Pancreas (tissue), 10 donors: ENCODE measurements around the gene CCNT2. TPM values are rescaled to one million over a fixed set of nuclear protein-coding genes. Genes with fewer than 3 reads are reported as not detected.
A peak's percentile ranks its signal among the peaks of the same experiment; 100 is the strongest.

ENCODE experiments used
- ATAC-seq, 4 donors: fragments of 200-7000 bp; cut with Tn5 transposase; one replicate each; pipeline versions ENCODE4 v1.8.0 to v1.9.1; 2020; ENCODE audit warnings: mild to moderate bottlenecking in 4 of 4, moderate library complexity in 4 of 4
- DNase-seq, 6 donors: peaks; one replicate each; pipeline ENCODE4 v3.0.0-alpha.2; 2020
- FAIRE-seq: peaks from 2 replicates; lab custom pipeline; 2012; peaks lifted over from hg19 to GRCh38; lab: Jason Lieb, UNC
- H3K27ac ChIP-seq, 4 donors: fragments of 200-600 bp; sonication (generic); 1 replicate in 3 of 4; 2 replicates in 1 of 4; pipeline versions ENCODE4 v1.5.0 to v1.8.0; 2020
- H3K27me3 ChIP-seq, 4 donors: fragments of 200-600 bp; one replicate each; pipeline ENCODE4 v1.8.0; 2021
- H3K36me3 ChIP-seq, 3 donors: fragments of 200-600 bp; sonication (generic) in 1 of 3; one replicate each; pipeline versions ENCODE4 v1.5.0 to v1.8.0; 2020 to 2021
- H3K4me1 ChIP-seq, 3 donors: fragments of 200-600 bp; one replicate each; pipeline ENCODE4 v1.8.0; 2021
- H3K4me3 ChIP-seq, 4 donors: fragments of 200-600 bp; sonication (generic) in 2 of 4; one replicate each; pipeline versions ENCODE4 v1.5.0 to v1.8.0; 2020 to 2021
- H3K9me3 ChIP-seq, 4 donors: fragments of 200-600 bp; one replicate each; pipeline ENCODE4 v1.8.0; 2021
- CTCF ChIP-seq, 4 donors: fragments of 200-600 bp; sonication (generic) in 3 of 4; IDR thresholded peaks; one replicate each; pipeline versions ENCODE4 v1.5.0 to v1.8.0; 2021; ENCODE audit warnings: antibody characterized with exemption in 4 of 4
- WGBS, 2 donors: extraction: QIAGEN DNeasy Blood & Tissue Kit; methylation state at CpG; one replicate each; pipeline ENCODE4 v1.1.7; 2013; 5-methylcytosine and 5-hydroxymethylcytosine counted together
- intact Hi-C, 3 donors: fragments of 100-400 bp; cut with DNase I; formaldehyde crosslinking; loops; one replicate each; pipeline versions ENCODE4 v1.11.1 to v1.14.2; 2022
- polyA plus RNA-seq, 2 donors: library from polyadenylated mRNA; stranded (reverse); fragments of 200-250 nt; gene quantifications; one replicate each; pipeline ENCODE4 v1.2.3, GENCODE V29; 2013
- total RNA-seq, 6 donors: library from RNA; stranded (reverse); fragmentation: NEBNext Ultra II Directional in 4 of 6; extraction: Animal tissue kit (Norgen Biotek cat#: 25700) in 4 of 6; gene quantifications; one replicate each; pipeline versions ENCODE4 v1.2.1 to v1.2.4, GENCODE V29; 2021 to 2023
- donor health status: healthy with polysubstance abuse.
- donor health status: DM: no; HTN: no; CAD: no; lungs with moderate emphysema.
- donor health status: DM: no; HTN: no; CAD: no.
- donor health status: control.
- donor health status: control.
- donor health status: Bipolar disorder and iron deficiency.
- donor health status: DM: yes; HTN: yes; CAD: no.
- donor health status: DM: no; HTN: no; CAD: no.
- donor health status: DM: no; HTN: no; CAD: no.
- donor health status: DM: yes; HTN: yes; CAD: no.

The CCNT2 gene
- 10 to 100 TPM; 17.2 to 32.6 (median 20.8) TPM for total RNA-seq
- 10 to 100 TPM; 10.9 to 21.9 TPM for polyA plus RNA-seq

GRCh38 chr2:134918526-134919340 is at the start of gene CCNT2:
Gene CCNT2, plus strand, starts transcription at chr2:134918822. Its CDS starts 33 bp downstream, at chr2:134918855.
- ATAC-seq (peak; percentile 87 to 94 (median 89)), DNase-seq (peak; percentile 99 to 100 (median 100)), FAIRE-seq (no peak)
- H3K4me3 ChIP-seq, result peak within 1 kb of the TSS; percentile 62 to 92 (median 88)
- no peak for TF ChIP-seq CTCF (IDR thresholded peaks at IDR 0.05)
- H3K27me3 ChIP-seq, result no peaks in the 10 kb centered on the region
- no peaks in the 10 kb centered on the region for H3K36me3 ChIP-seq
- intact Hi-C loops, result no loop called here
- H3K9me3 ChIP-seq, result no peaks in the 10 kb centered on the region
- WGBS, 2 donors, result 0% methylated on average over 78 to 83 of the region's 83 CpGs
- peaks cover 17 to 35% (median 27%) of the 10 kb centered on the region in 3 donors for H3K4me1 ChIP-seq
- H3K27ac ChIP-seq, result peak within 1 kb of the TSS; percentile 95 to 99 (median 96)

GRCh38 chr2:134869946-134870736 is 48.5 kb upstream of the CCNT2 start:
- no peak for TF ChIP-seq CTCF (IDR thresholded peaks at IDR 0.05)
- ATAC-seq (peak in 2 of 4 donors; percentile 18 to 20), FAIRE-seq (no peak), DNase-seq (no peak)
- Histone ChIP-seq H3K4me3 (no peak overlapping the region), H3K9me3 (no peaks in the 10 kb centered on the region), H3K27me3 (no peaks in the 10 kb centered on the region), H3K27ac (peak overlapping the region in 1 of 4 donors; percentile 12), H3K36me3 (no peaks in the 10 kb centered on the region), H3K4me1 (no peaks in the 10 kb centered on the region)
- WGBS, 2 donors, result 70 to 76% methylated on average over 8 of the region's 8 CpGs
- intact Hi-C loops, result no loop called here

GRCh38 chr2:134873152-134873551 is 45.5 kb upstream of the CCNT2 start:
- H3K27me3 ChIP-seq, result no peaks in the 10 kb centered on the region
- ATAC-seq, result no peak
- FAIRE-seq, result no peak
- DNase-seq, result no peak
- intact Hi-C loops, result no loop called here
- H3K27ac ChIP-seq, result no peak overlapping the region
- no peak overlapping the region for H3K4me3 ChIP-seq
- no peak for TF ChIP-seq CTCF (IDR thresholded peaks at IDR 0.05)
- no peaks in the 10 kb centered on the region for H3K4me1 ChIP-seq
- WGBS, 2 donors, result 96 to 97% methylated on average over 2 of the region's 2 CpGs
- no peaks in the 10 kb centered on the region for H3K9me3 ChIP-seq
- H3K36me3 ChIP-seq, result no peaks in the 10 kb centered on the region

GRCh38 chr2:134875309-134875708 is 43.3 kb upstream of the CCNT2 start:
- H3K27me3 ChIP-seq, result no peaks in the 10 kb centered on the region
- 8 to 12% methylated on average over 1 of the region's 1 CpG for WGBS, 2 donors
- FAIRE-seq, result no peak

More at GRCh38 chr2:134875309-134875708, 43.3 kb upstream of the CCNT2 start:
- H3K4me1 ChIP-seq, result no peaks in the 10 kb centered on the region
- H3K9me3 ChIP-seq, result no peaks in the 10 kb centered on the region
- DNase-seq, result no peak
- H3K36me3 ChIP-seq, result no peaks in the 10 kb centered on the region
- ATAC-seq, result no peak
- intact Hi-C loops, result no loop called here
- H3K4me3 ChIP-seq, result no peak overlapping the region
- H3K27ac ChIP-seq, result no peak overlapping the region
- no peak for TF ChIP-seq CTCF (IDR thresholded peaks at IDR 0.05)
